H1 (cell line): ENCODE results near the gene SLC23A1.

Source experiments
- POLR2AphosphoS5 ChIP-seq: IDR thresholded peaks from 2 replicates; pipeline ENCODE4 v1.6.1; 2011; ENCODE audit warnings: low read depth, low read length
- TEAD4 ChIP-seq: IDR thresholded peaks from 2 replicates; pipeline ENCODE4 v1.6.1; 2012; ENCODE audit warnings: low read depth, low read length, inconsistent platforms, mixed read lengths
- YY1 ChIP-seq: IDR thresholded peaks from 2 replicates; pipeline ENCODE4 v1.6.1; 2011; ENCODE audit warnings: low read depth, mild to moderate bottlenecking, low read length
- TF ChIP-seq, protein P1 (sequence below): IDR thresholded peaks from 2 replicates; pipeline ENCODE4 v1.6.1; 2012; ENCODE audit warnings: inconsistent platforms

DNA sequence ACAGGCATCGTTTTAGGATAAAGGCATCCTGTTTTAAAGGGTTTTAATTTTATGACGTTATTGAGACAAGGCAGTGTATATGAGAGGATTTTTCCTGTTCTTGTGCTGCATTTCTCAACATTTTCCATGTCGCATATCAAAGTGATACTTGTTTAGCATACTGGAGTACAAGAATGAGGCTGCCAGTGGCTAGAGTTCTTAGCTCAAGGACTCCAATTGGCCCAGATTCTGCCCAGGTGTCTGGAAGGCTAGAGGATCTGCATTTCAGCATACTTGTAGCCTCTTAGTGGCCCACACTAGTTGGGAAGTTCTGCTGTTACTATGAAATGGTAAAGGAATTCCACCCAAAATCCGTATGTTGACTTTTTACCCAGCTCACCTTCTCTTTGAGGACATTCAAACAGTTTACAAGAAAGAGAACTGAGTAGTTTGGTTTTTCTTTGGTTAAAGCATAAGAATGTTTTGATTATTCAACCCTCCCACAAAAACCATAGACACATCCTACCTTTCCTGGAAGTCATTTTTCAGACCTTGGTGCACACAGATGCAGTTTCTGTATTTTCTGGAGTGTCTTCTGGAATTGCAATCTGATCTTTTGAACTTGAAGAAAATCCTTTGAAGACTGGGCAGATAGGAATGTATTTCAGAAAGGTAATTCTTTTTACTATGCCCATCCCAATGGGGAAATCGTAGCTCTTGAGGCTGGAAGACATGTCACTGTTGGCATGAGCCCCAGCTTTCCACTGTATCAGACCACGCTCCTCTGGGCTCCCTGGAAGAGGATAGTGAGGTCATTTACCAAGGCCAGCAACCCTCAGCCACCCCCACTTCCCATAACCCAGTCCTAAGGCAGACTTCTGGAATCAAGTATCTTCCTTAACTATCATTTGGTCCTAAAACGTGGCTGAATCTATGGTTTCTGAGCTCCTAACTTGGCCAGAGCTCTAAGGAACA, 11.3 kb downstream of the SLC23A1 start:
- TF ChIP-seq YY1 (no peak), POLR2AphosphoS5 (no peak), TEAD4 (no peak)
- TF ChIP-seq, protein P1, sequence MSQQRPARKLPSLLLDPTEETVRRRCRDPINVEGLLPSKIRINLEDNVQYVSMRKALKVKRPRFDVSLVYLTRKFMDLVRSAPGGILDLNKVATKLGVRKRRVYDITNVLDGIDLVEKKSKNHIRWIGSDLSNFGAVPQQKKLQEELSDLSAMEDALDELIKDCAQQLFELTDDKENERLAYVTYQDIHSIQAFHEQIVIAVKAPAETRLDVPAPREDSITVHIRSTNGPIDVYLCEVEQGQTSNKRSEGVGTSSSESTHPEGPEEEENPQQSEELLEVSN: no peak
